HG03558 (cell line): Measurements from ENCODE around the gene PPP1R9A.

Source experiments
- ATAC-seq: cut with Tn5 transposase; IDR thresholded peaks from one replicate; pipeline ENCODE4 v1.9.1; 2021; ENCODE audit warnings: moderate number of reproducible peaks; ENCODE audit not compliant: unreplicated experiment; ENCODE audit errors: extremely low read depth

PPP1R9A gene

DNA sequence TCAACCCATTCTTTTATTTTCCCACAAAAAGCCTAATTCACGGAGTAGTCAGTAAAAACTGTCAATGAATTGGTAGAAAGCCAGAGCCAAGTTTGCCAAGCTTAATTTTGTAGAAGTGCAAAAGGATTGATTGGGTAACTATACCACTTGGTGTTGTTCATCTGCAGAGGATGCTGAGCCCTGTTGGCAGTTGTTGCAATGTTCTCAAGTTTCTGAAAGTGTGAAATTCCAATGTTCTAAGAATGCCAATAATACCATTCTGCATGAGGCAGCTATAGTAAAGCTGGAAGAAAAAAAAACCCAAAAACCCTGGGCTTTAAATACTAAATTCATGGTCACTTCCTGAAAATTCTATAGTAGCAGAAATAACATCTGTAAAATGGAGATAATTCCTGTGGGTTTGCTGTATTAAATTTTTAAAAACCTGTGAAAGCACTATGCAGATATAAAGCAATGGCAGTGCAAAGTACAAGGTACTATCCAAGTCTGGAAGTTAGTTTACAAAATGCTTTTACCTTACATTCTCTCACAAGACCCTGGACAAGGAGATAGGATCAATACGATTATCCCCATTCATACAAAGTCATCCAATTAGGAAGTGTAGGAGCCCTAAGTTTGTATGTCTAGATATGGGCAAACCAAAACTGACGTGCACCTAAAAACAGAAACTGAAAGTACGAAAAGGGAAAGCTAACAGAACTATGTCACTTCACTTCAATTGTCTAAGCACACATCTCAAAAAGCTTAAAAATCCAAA is 423.0 kb downstream of the PPP1R9A start:
- peak; percentile 95 for ATAC-seq

DNA sequence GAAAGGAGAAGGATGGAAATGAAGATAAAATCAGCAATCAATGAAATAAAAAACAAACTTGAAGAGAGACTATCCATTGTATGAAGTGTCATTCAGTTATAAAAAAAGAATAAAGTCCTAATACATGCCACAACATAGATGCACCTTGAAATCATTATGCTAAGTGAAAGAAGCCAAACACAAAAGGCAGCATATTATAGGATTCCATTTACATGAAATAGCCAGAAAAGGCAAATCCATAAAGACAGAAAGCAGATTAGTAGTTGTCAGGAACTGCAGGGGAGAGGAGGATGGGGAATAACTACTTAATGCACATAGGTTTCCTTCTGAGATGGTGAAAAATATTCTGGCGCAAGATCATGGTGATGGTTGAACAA is 423.6 kb downstream of the PPP1R9A start:
- no peak for ATAC-seq

DNA sequence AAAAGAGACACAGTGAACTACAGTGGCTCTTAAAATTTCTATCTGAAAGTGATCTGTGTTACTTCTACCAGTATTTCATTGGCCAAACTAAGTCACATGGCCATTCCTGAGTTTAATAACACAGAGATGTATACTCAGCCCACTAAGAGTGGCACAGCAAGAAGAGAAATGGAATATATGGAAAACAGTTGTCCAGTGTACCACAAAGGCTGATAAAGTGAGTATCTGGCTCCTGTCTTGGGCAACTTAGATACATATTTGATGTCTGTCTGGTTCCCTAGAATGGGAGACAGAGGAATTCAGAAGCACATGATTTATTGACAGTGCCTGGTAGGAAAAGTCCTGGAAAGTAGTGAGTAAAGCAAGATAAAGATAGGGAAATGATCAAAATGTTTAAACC is 427.1 kb downstream of the PPP1R9A start:
- no peak for ATAC-seq

DNA sequence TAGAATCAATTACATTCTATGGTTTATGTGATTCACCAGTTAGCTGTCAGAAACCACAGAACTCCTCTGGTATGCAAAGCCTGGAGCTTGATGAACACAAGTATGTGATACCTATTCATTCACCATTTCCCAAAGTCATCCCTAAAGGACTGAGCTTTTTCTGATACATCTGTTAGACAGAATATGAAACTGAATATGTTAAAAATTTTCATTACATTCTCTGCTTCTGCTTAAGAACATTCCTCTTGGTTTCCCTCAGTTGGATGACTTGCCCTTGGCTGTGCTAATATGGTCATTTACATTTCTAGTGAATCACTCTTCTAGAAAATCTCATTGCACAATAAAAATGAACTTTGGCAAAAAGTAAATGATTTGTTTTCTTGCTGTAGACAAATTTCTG is 427.7 kb downstream of the PPP1R9A start:
- no peak for ATAC-seq

DNA sequence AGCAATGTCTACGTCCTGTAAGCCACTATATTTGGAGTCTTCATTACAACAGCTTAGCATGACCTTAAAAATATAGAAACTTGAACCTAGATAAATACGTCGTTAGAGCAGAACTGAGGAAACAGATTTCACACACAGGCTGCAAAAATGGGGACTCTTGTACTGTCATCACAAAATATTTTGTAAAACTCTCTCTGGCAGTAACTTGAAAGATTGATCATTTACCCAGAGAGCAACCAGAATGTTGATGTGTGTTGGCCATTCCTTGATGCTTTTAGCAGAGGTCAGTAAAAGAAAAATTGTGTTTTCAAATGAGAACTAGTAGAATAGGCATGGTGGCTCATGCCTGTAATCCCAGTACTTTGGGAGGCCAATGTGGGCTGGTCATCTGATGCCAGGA is 431.4 kb downstream of the PPP1R9A start:
- ATAC-seq, result no peak

DNA sequence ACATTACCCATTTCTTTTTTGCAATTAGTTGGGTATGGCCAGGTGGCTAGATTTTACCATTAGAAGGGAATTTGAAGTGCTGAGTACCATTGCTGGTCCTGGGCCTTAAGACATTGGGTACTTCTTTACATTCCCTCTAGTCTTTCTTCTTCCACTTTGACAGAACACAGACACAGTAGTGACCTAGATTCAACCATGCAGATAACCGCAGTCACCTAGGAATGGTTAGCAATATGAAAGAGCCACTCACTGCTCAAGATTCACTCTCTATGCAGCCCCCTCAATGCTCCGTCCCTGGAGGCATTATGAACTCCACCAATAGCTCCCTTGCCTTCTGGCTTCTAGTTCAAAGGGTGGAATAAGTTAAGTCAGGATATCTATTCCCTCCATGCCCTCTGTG is 433.1 kb downstream of the PPP1R9A start:
- ATAC-seq, result no peak

DNA sequence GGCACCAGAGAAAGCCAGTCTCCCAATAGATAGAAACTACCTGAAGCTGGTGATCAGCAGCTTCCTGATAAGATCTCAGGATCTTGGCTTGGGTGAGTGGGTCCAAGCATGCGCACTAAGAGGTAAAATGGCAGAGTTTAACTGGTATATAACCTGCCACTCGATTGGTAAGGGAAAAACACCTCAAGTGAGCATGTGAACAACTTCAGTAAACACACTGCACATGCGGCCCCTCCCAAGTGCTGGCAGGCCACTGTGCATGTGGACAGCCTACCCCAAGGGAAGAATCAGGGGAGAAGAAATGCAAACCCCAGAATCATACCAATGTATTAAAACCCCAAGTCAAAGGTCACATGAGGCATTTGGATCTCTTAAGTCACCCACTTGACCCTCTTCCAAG is 434.6 kb downstream of the PPP1R9A start:
- ATAC-seq, result no peak

DNA sequence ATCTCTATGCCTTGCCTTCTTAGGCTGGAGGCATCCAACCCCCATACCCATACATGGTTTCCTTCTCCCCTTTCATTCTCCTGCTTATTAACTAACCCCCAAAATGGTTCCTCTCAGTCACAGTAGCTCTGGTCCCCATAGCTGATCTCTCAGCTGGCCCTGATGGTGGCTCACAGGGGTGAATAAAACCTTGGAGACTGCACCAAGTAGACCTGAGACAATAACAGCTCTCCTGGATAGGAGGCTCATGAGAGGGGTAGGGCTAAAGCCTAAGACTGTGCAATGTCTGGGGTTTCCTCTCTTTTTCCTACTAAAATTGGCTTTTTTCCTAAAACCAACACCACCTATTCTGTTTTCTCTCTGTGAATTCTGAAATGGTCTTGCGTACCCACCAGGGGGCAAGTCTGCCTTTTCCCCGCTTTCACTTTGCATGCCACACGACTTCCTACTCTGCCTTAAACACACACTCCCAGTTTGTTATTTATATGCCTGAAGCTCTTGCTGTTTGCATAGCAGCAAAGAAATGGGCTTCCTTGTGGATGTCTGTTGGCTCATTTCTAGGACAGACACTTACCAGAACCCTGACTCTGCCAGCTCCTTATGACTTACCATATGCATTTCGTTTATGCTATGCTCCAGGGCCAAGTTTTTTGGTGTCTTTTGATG is 435.4 kb downstream of the PPP1R9A start:
- ATAC-seq, result no peak
